Measurements from ENCODE around the gene SCGN.

The SCGN gene

DNA sequence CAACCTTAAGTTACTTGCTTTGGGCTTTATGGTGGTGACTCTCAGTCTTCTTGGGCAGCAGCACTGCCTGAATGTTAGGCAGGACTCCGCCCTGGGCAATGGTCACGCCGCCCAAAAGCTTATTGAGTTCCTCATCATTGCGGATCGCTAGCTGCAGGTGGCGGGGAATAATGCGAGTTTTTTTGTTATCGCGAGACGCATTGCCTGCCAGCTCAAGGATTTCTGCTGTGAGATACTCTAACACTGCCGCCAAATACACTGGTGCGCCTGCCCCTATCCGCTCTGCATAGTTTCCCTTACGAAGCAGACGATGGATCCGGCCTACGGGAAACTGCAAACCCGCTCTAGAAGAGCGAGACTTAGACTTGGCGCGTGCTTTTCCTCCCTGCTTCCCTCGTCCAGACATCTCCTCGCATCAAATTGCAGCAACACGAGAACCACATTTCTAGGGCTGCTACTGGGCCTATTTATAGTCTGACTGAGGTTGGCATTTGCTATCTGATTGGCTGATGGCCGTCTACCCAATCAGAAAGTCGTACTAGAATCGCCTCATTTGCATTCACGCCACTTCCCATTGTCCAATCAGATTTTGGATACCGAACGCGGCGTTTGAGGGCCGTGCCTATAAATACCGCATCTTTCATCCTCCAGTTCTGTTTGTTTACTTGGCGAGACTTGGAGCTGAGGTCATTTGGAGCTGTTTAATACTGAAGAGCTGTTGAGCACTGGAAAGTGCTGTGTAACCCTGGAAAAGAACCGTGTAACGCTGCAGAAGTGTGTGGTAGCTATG is 74.3 kb downstream of the SCGN start:
- Histone ChIP-seq H3K27ac (ENCODE audit: low read depth, low read length) (no peak overlapping the region), H4K91ac (ENCODE audit: low read depth, low read length) (no peak overlapping the region), H4K8ac (ENCODE audit: low read depth, low read length) (no peak overlapping the region), H3K79me2 (ENCODE audit: control insufficient read depth, insufficient read depth, low read length, poor library complexity) (no peaks in the 10 kb centered on the region), H3K23ac (ENCODE audit: low read length) (no peak overlapping the region), H3K4me3 (ENCODE audit: low read depth, low read length) (no peak overlapping the region), H3K27me3 (ENCODE audit: insufficient read depth, low read length) (no peaks in the 10 kb centered on the region), H3K79me1 (ENCODE audit: low read length) (no peaks in the 10 kb centered on the region), H3K9ac (ENCODE audit: low read length) (no peak overlapping the region), H2BK120ac (ENCODE audit: insufficient read depth, low read length, poor library complexity) (no peak overlapping the region), H3K4ac (ENCODE audit: low read depth, low read length) (no peak overlapping the region), H2AK5ac (ENCODE audit: low read length) (no peak overlapping the region), H3K36me3 (ENCODE audit: control insufficient read depth in 1 of 2, insufficient read depth in 2 of 2, low read length in 2 of 2) (no peaks in the 10 kb centered on the region), H3K9me3 (ENCODE audit: insufficient read depth, low read depth, low read length) (no peaks in the 10 kb centered on the region), H3K18ac (ENCODE audit: low read length) (no peak overlapping the region), H3K4me1 (ENCODE audit: control insufficient read depth in 1 of 2, insufficient read depth in 2 of 2, low read length in 2 of 2) (no peaks in the 10 kb centered on the region), H2AFZ (ENCODE audit: insufficient read depth, low read length, poor library complexity) (no peak overlapping the region), H3K14ac (ENCODE audit: low read length) (no peak overlapping the region), H3K4me2 (ENCODE audit: low read length) (no peak overlapping the region), H2BK5ac (ENCODE audit: low read depth, low read length, poor library complexity) (no peak overlapping the region), H2BK12ac (ENCODE audit: low read length) (no peak overlapping the region), H4K12ac (ENCODE audit: low read depth, low read length) (no peak overlapping the region)
- no peak for DNase-seq
- WGBS (ENCODE audit: extremely low coverage, insufficient coverage, insufficient read length) = no CpG with 5 or more reads among the region's 37 CpGs

DNA sequence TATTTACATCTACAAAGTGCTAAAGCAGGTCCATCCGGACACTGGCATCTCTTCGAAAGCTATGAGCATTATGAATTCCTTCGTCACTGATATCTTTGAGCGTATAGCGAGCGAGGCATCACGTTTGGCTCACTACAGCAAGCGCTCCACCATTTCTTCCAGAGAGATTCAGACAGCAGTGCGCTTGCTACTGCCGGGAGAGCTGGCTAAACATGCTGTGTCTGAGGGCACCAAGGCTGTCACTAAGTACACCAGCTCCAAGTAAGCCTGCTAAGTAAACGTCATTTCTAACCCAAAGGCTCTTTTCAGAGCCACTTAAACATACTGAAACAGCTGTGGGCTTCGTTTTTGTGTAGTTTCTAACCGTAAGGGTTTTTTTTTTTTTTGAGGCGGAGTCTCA is 75.0 kb downstream of the SCGN start:
- Histone ChIP-seq H3K9ac (ENCODE audit: low read length) (no peak overlapping the region), H4K12ac (ENCODE audit: low read depth, low read length) (no peak overlapping the region), H3K9me3 (ENCODE audit: insufficient read depth, low read depth, low read length) (no peaks in the 10 kb centered on the region), H4K91ac (ENCODE audit: low read depth, low read length) (no peak overlapping the region), H3K4ac (ENCODE audit: low read depth, low read length) (no peak overlapping the region), H3K14ac (ENCODE audit: low read length) (no peak overlapping the region), H4K8ac (ENCODE audit: low read depth, low read length) (no peak overlapping the region), H3K4me1 (ENCODE audit: control insufficient read depth in 1 of 2, insufficient read depth in 2 of 2, low read length in 2 of 2) (no peaks in the 10 kb centered on the region), H3K27me3 (ENCODE audit: insufficient read depth, low read length) (no peaks in the 10 kb centered on the region), H3K23ac (ENCODE audit: low read length) (no peak overlapping the region), H2AFZ (ENCODE audit: insufficient read depth, low read length, poor library complexity) (no peak overlapping the region), H3K79me1 (ENCODE audit: low read length) (no peaks in the 10 kb centered on the region), H2BK5ac (ENCODE audit: low read depth, low read length, poor library complexity) (no peak overlapping the region), H3K36me3 (ENCODE audit: control insufficient read depth in 1 of 2, insufficient read depth in 2 of 2, low read length in 2 of 2) (no peaks in the 10 kb centered on the region), H2BK120ac (ENCODE audit: insufficient read depth, low read length, poor library complexity) (no peak overlapping the region), H3K79me2 (ENCODE audit: control insufficient read depth, insufficient read depth, low read length, poor library complexity) (no peaks in the 10 kb centered on the region), H3K4me2 (ENCODE audit: low read length) (no peak overlapping the region), H2AK5ac (ENCODE audit: low read length) (no peak overlapping the region), H2BK12ac (ENCODE audit: low read length) (no peak overlapping the region), H3K27ac (ENCODE audit: low read depth, low read length) (no peak overlapping the region), H3K4me3 (ENCODE audit: low read depth, low read length) (no peak overlapping the region), H3K18ac (ENCODE audit: low read length) (no peak overlapping the region)
- no CpG with 5 or more reads among the region's 14 CpGs for WGBS (ENCODE audit: extremely low coverage, insufficient coverage, insufficient read length)
- no peak for DNase-seq

DNA sequence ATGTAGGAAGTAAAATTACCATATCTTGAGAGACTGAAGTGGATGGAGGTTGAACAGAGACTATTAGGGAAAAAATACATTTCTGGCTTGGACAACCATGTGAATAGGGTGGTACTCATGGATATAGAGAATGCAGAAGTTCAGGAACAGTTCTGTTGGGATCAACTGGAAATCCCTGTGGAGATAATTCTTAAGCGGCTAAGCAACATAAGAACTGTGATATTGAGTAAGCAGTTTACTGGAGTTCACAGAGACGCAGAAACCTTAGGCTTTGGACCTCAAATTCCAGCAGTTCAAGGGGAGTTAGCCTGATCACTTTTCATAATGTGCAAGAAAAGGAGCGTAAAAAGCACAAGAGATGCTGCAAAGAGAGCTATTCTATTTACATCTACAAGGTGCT is 78.9 kb downstream of the SCGN start:
- Histone ChIP-seq H3K4me2 (ENCODE audit: low read length) (no peak overlapping the region), H2AK5ac (ENCODE audit: low read length) (no peak overlapping the region), H2BK5ac (ENCODE audit: low read depth, low read length, poor library complexity) (no peak overlapping the region), H3K9me3 (ENCODE audit: insufficient read depth, low read depth, low read length) (no peaks in the 10 kb centered on the region), H3K27ac (ENCODE audit: low read depth, low read length) (no peak overlapping the region), H3K36me3 (ENCODE audit: control insufficient read depth in 1 of 2, insufficient read depth in 2 of 2, low read length in 2 of 2) (no peaks in the 10 kb centered on the region), H3K4me3 (ENCODE audit: low read depth, low read length) (no peak overlapping the region), H3K27me3 (ENCODE audit: insufficient read depth, low read length) (no peaks in the 10 kb centered on the region), H3K79me2 (ENCODE audit: control insufficient read depth, insufficient read depth, low read length, poor library complexity) (no peaks in the 10 kb centered on the region), H2AFZ (ENCODE audit: insufficient read depth, low read length, poor library complexity) (no peak overlapping the region), H3K14ac (ENCODE audit: low read length) (no peak overlapping the region), H4K12ac (ENCODE audit: low read depth, low read length) (no peak overlapping the region), H3K4me1 (ENCODE audit: control insufficient read depth in 1 of 2, insufficient read depth in 2 of 2, low read length in 2 of 2) (no peaks in the 10 kb centered on the region), H3K79me1 (ENCODE audit: low read length) (no peaks in the 10 kb centered on the region), H4K8ac (ENCODE audit: low read depth, low read length) (no peak overlapping the region), H3K18ac (ENCODE audit: low read length) (no peak overlapping the region), H2BK120ac (ENCODE audit: insufficient read depth, low read length, poor library complexity) (no peak overlapping the region), H2BK12ac (ENCODE audit: low read length) (no peak overlapping the region), H3K9ac (ENCODE audit: low read length) (no peak overlapping the region), H3K4ac (ENCODE audit: low read depth, low read length) (no peak overlapping the region), H3K23ac (ENCODE audit: low read length) (no peak overlapping the region), H4K91ac (ENCODE audit: low read depth, low read length) (no peak overlapping the region)
- no CpG with 5 or more reads among the region's 3 CpGs for WGBS (ENCODE audit: extremely low coverage, insufficient coverage, insufficient read length)
- no peak for DNase-seq

DNA sequence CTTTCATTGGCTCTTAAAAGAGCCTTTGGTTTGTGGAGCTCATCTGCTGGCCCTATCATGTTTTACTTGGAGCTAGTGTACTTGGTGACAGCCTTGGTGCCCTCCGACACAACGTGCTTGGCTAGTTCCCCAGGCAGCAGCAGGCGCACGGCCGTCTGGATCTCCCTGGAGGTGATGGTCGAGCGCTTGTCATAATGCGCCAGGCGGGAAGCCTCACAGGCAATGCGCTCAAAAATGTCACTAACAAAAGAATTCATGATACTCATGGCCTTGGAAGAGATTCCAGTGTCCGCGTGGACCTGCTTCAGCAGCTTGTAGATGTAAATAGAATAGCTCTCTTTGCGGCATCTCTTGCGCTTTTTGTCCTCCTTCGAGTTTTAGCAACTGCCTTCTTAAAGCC is 79.7 kb downstream of the SCGN start:
- Histone ChIP-seq H3K79me2 (ENCODE audit: control insufficient read depth, insufficient read depth, low read length, poor library complexity) (no peaks in the 10 kb centered on the region), H2BK120ac (ENCODE audit: insufficient read depth, low read length, poor library complexity) (no peak overlapping the region), H2AFZ (ENCODE audit: insufficient read depth, low read length, poor library complexity) (no peak overlapping the region), H3K27ac (ENCODE audit: low read depth, low read length) (no peak overlapping the region), H3K79me1 (ENCODE audit: low read length) (no peaks in the 10 kb centered on the region), H3K9me3 (ENCODE audit: insufficient read depth, low read depth, low read length) (no peaks in the 10 kb centered on the region), H3K4me3 (ENCODE audit: low read depth, low read length) (no peak overlapping the region), H3K18ac (ENCODE audit: low read length) (no peak overlapping the region), H3K23ac (ENCODE audit: low read length) (no peak overlapping the region), H3K9ac (ENCODE audit: low read length) (no peak overlapping the region), H2BK5ac (ENCODE audit: low read depth, low read length, poor library complexity) (no peak overlapping the region), H3K4me1 (ENCODE audit: control insufficient read depth in 1 of 2, insufficient read depth in 2 of 2, low read length in 2 of 2) (no peaks in the 10 kb centered on the region), H2AK5ac (ENCODE audit: low read length) (no peak overlapping the region), H3K36me3 (ENCODE audit: control insufficient read depth in 1 of 2, insufficient read depth in 2 of 2, low read length in 2 of 2) (no peaks in the 10 kb centered on the region), H3K4me2 (ENCODE audit: low read length) (no peak overlapping the region), H3K4ac (ENCODE audit: low read depth, low read length) (no peak overlapping the region), H3K27me3 (ENCODE audit: insufficient read depth, low read length) (no peaks in the 10 kb centered on the region), H3K14ac (ENCODE audit: low read length) (no peak overlapping the region), H4K8ac (ENCODE audit: low read depth, low read length) (no peak overlapping the region), H4K91ac (ENCODE audit: low read depth, low read length) (no peak overlapping the region), H4K12ac (ENCODE audit: low read depth, low read length) (no peak overlapping the region), H2BK12ac (ENCODE audit: low read length) (no peak overlapping the region)
- DNase-seq = no peak
- no CpG with 5 or more reads among the region's 15 CpGs for WGBS (ENCODE audit: extremely low coverage, insufficient coverage, insufficient read length)
